Measurements from ENCODE around the gene SETD7.

- TF ChIP-seq CTCF (IDR thresholded peaks at IDR 0.05; ENCODE audit: extremely low read depth in 1 of 2, insufficient read depth in 1 of 2, low read depth in 1 of 2, low read length in 2 of 2): no peak
- TF ChIP-seq POLR2A (IDR thresholded peaks at IDR 0.05; ENCODE audit: low read depth, low read length): no peak
- no peak for TF ChIP-seq EZH2 (IDR thresholded peaks at IDR 0.05; ENCODE audit: borderline replicate concordance, low read depth, low read length, severe bottlenecking)
- no peak for TF ChIP-seq POLR2AphosphoS5 (IDR thresholded peaks at IDR 0.05; ENCODE audit: insufficient read depth, low read depth, low read length)
- no peak for TF ChIP-seq GATA2 (IDR thresholded peaks at IDR 0.05; ENCODE audit: insufficient read depth, insufficient read length, low read depth, low read length)
- no peak for TF ChIP-seq MYC (IDR thresholded peaks at IDR 0.05; ENCODE audit: low read depth, low read length)
- no peak for TF ChIP-seq FOS (IDR thresholded peaks at IDR 0.05; ENCODE audit: borderline replicate concordance, insufficient read depth, low read length)
- TF ChIP-seq JUN (IDR thresholded peaks at IDR 0.05; ENCODE audit: borderline replicate concordance, insufficient read depth, insufficient read length, low read depth): no peak
- TF ChIP-seq MAX (IDR thresholded peaks at IDR 0.05; ENCODE audit: insufficient read depth, insufficient read length): no peak
These were observed 6.8 kb upstream of the SETD7 start for GRCh38 chr4:139562839-139563238.

Data from endothelial cell of umbilical vein (primary cell).